Measurements from ENCODE around the gene PRKAG2. TPM values are rescaled to one million over a fixed set of nuclear protein-coding genes. Genes with fewer than 3 reads are reported as not detected.

The PRKAG2 gene
- total and polyA plus RNA-seq, 2 experiments from 2014 or later: 9.1 to 14.9 TPM

GRCh38 chr7:151650161-151650560 lies 226.8 kb downstream of the PRKAG2 start:
- H3K79me2 ChIP-seq (replicated peaks; ENCODE audit: insufficient read depth): no peaks in the 10 kb centered on the region
- no peak overlapping the region for H3K4me3 ChIP-seq
- no peak overlapping the region for H3K27ac Mint-ChIP-seq
- no peak overlapping the region for H3K4me2 ChIP-seq
- no peak for TF ChIP-seq EZH2phosphoT487 (IDR thresholded peaks at IDR 0.05; ENCODE audit: unreplicated experiment)
- TF ChIP-seq JUNB (IDR thresholded peaks at IDR 0.05; ENCODE audit: unreplicated experiment): no peak
- TF ChIP-seq EZH2 (IDR thresholded peaks at IDR 0.05; ENCODE audit: low read depth, unreplicated experiment): no peak
- no peak for TF ChIP-seq REST (IDR thresholded peaks at IDR 0.05; ENCODE audit: unreplicated experiment)
- no peak for TF ChIP-seq ZNF114 (CRISPR knock-in tag; IDR thresholded peaks at IDR 0.05)
- no peak for TF ChIP-seq ZNF331 (CRISPR knock-in tag; IDR thresholded peaks at IDR 0.05; ENCODE audit: low read depth)
- no peak for TF ChIP-seq ETS1 (IDR thresholded peaks at IDR 0.05)
- TF ChIP-seq ZNF462 (CRISPR knock-in tag; IDR thresholded peaks at IDR 0.05): no peak
- TF ChIP-seq CTCF (conservative IDR thresholded peaks at IDR 0.05; ENCODE audit: low read depth in 2 of 2): no peak
- no peak for TF ChIP-seq POLR2AphosphoS5 (IDR thresholded peaks at IDR 0.05; ENCODE audit: low read depth)
- no peak for TF ChIP-seq STAT1 (IDR thresholded peaks at IDR 0.05; ENCODE audit: unreplicated experiment)
- TF ChIP-seq CREB1 (CRISPR knock-in tag; IDR thresholded peaks at IDR 0.05; ENCODE audit: low read depth): no peak
- TF ChIP-seq NANOG (IDR thresholded peaks at IDR 0.05; ENCODE audit: borderline replicate concordance): no peak
- no peak overlapping the region for H3K27ac ChIP-seq (ENCODE audit: low read depth)
- no peaks in the 10 kb centered on the region for H3K4me1 ChIP-seq (ENCODE audit: insufficient read depth)
- no peaks in the 10 kb centered on the region for H3F3A ChIP-seq (replicated peaks; ENCODE audit: low read depth)
- H3K9me2 ChIP-seq (ENCODE audit: insufficient read depth): no peaks in the 10 kb centered on the region
- H3K36me3 ChIP-seq (ENCODE audit: insufficient read depth): no peaks in the 10 kb centered on the region
- no peaks in the 10 kb centered on the region for H3K36me3 Mint-ChIP-seq (ENCODE audit: low read depth)
- no peaks in the 10 kb centered on the region for H4K20me1 ChIP-seq (replicated peaks; ENCODE audit: insufficient read depth)
- no peak overlapping the region for H3K4me3 Mint-ChIP-seq
- ATAC-seq (no peak), DNase-seq (ENCODE audit: low spot score) (no peak)
- H3K27me3 ChIP-seq (ENCODE audit: insufficient read depth): no peaks in the 10 kb centered on the region
- H2AFZ ChIP-seq: no peak overlapping the region
- H3K9me3 Mint-ChIP-seq: no peaks in the 10 kb centered on the region
- H3K4me1 Mint-ChIP-seq: peaks cover 4% of the 10 kb centered on the region; the same call in 2 of the 3 replicates
- peaks cover 10% of the 10 kb centered on the region for H3K27me3 Mint-ChIP-seq (ENCODE audit: insufficient read depth, low read depth, poor library complexity)
